Liver (tissue), 3 donors: ENCODE data around the gene DIPK1A.

Experiments
- CTCF ChIP-seq: fragments of 150-350 bp; IDR thresholded peaks from 2 replicates; pipeline ENCODE4 v1.5.1; 2017; ENCODE audit warnings: improper control_type of control experiment, low read depth, low read length; ENCODE audit not compliant: missing input control
- EGR1 ChIP-seq, 2 donors: IDR thresholded peaks; 2 replicates each; pipeline ENCODE4 v1.6.1; 2016 to 2018; ENCODE audit warnings: antibody characterized with exemption in 2 of 2, low read depth in 2 of 2
- FOXA1 ChIP-seq: IDR thresholded peaks from 2 replicates; pipeline ENCODE4 v1.6.1; 2016; ENCODE audit warnings: antibody characterized with exemption
- GABPA ChIP-seq, 2 donors: IDR thresholded peaks in 1 of 2; conservative IDR thresholded peaks in 1 of 2; 2 replicates each; pipeline ENCODE4 v1.6.1; 2016; ENCODE audit warnings: antibody characterized with exemption in 2 of 2, mild to moderate bottlenecking in 1 of 2, moderate library complexity in 1 of 2
- JUND ChIP-seq, 2 donors: IDR thresholded peaks; 2 replicates each; pipeline ENCODE4 v1.6.1; 2016; ENCODE audit warnings: antibody characterized with exemption in 2 of 2
- RAD21 ChIP-seq, 2 donors: IDR thresholded peaks; 2 replicates each; pipeline ENCODE4 v1.6.1; 2016; ENCODE audit warnings: antibody characterized with exemption in 2 of 2, mild to moderate bottlenecking in 2 of 2
- SP1 ChIP-seq: IDR thresholded peaks from 2 replicates; pipeline ENCODE4 v1.6.1; 2018; ENCODE audit warnings: antibody characterized with exemption, mild to moderate bottlenecking
- TAF1 ChIP-seq: conservative IDR thresholded peaks from 2 replicates; pipeline ENCODE4 v1.6.1; 2016; ENCODE audit warnings: antibody characterized with exemption, mild to moderate bottlenecking
- YY1 ChIP-seq: IDR thresholded peaks from 2 replicates; pipeline ENCODE4 v1.6.1; 2016; ENCODE audit warnings: antibody characterized with exemption, mild to moderate bottlenecking
- TF ChIP-seq, protein P1 (sequence below): IDR thresholded peaks from 2 replicates; pipeline ENCODE4 v1.6.1; 2016; ENCODE audit warnings: antibody characterized with exemption
- TF ChIP-seq, protein P2 (sequence below): IDR thresholded peaks from 2 replicates; pipeline ENCODE4 v1.6.1; 2016; ENCODE audit warnings: antibody characterized with exemption, mild to moderate bottlenecking
- TF ChIP-seq, protein P3 (sequence below): IDR thresholded peaks from 2 replicates; pipeline ENCODE4 v1.6.1; 2016; ENCODE audit warnings: antibody characterized with exemption
- donor health status: healthy.
- donor health status: healthy.

GRCh38 chr1:92879316-92879968 is 81.8 kb downstream of the DIPK1A start:
- TF ChIP-seq CTCF (no peak), RAD21 (IDR thresholded peaks at IDR 0.05) (no peak), SP1 (no peak), TAF1 (no peak), GABPA (IDR thresholded peaks at IDR 0.05 in 1 of 2, conservative IDR thresholded peaks at IDR 0.05 in 1 of 2) (no peak), YY1 (no peak), JUND (IDR thresholded peaks at IDR 0.05) (no peak), FOXA1 (no peak), EGR1 (IDR thresholded peaks at IDR 0.05; ENCODE audit: low read depth in 2 of 2) (no peak)
- TF ChIP-seq, protein P1, sequence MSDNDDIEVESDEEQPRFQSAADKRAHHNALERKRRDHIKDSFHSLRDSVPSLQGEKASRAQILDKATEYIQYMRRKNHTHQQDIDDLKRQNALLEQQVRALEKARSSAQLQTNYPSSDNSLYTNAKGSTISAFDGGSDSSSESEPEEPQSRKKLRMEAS: no peak
- TF ChIP-seq, protein P2, sequence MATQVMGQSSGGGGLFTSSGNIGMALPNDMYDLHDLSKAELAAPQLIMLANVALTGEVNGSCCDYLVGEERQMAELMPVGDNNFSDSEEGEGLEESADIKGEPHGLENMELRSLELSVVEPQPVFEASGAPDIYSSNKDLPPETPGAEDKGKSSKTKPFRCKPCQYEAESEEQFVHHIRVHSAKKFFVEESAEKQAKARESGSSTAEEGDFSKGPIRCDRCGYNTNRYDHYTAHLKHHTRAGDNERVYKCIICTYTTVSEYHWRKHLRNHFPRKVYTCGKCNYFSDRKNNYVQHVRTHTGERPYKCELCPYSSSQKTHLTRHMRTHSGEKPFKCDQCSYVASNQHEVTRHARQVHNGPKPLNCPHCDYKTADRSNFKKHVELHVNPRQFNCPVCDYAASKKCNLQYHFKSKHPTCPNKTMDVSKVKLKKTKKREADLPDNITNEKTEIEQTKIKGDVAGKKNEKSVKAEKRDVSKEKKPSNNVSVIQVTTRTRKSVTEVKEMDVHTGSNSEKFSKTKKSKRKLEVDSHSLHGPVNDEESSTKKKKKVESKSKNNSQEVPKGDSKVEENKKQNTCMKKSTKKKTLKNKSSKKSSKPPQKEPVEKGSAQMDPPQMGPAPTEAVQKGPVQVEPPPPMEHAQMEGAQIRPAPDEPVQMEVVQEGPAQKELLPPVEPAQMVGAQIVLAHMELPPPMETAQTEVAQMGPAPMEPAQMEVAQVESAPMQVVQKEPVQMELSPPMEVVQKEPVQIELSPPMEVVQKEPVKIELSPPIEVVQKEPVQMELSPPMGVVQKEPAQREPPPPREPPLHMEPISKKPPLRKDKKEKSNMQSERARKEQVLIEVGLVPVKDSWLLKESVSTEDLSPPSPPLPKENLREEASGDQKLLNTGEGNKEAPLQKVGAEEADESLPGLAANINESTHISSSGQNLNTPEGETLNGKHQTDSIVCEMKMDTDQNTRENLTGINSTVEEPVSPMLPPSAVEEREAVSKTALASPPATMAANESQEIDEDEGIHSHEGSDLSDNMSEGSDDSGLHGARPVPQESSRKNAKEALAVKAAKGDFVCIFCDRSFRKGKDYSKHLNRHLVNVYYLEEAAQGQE: no peak
- TF ChIP-seq, protein P3, sequence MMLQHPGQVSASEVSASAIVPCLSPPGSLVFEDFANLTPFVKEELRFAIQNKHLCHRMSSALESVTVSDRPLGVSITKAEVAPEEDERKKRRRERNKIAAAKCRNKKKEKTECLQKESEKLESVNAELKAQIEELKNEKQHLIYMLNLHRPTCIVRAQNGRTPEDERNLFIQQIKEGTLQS: no peak
